ENCODE data around the gene FRMD4A.
"Not testable (repeated sequence)": the region's sequence is repeated elsewhere in the genome, so short reads cannot be mapped to it uniquely, and the experiment has no call there.

FRMD4A gene

GRCh38 chr10:13936826-13937225 is 393.9 kb downstream of the FRMD4A start:
- DNase-seq: no peak

- peak; percentile 94 for DNase-seq
These were observed 400.6 kb downstream of the FRMD4A start for GRCh38 chr10:13930120-13930519.

GRCh38 chr10:13928451-13928850 is 402.3 kb downstream of the FRMD4A start:
- DNase-seq: no peak

GRCh38 chr10:13925971-13926780 is 404.5 kb downstream of the FRMD4A start:
- no peak for DNase-seq

GRCh38 chr10:13924040-13924725 is 406.5 kb downstream of the FRMD4A start:
- no peak for DNase-seq

- DNase-seq: no peak
These were observed 408.1 kb downstream of the FRMD4A start for GRCh38 chr10:13922586-13922985.

GRCh38 chr10:13921941-13922340 is 408.8 kb downstream of the FRMD4A start:
- DNase-seq: no peak

- not testable (repeated sequence) for DNase-seq
These were observed 409.6 kb downstream of the FRMD4A start for GRCh38 chr10:13921131-13921530.

- DNase-seq: no peak
These were observed 410.3 kb downstream of the FRMD4A start for GRCh38 chr10:13920465-13920864.

- no peak for DNase-seq
These were observed 410.7 kb downstream of the FRMD4A start for GRCh38 chr10:13920031-13920430.

GRCh38 chr10:13917791-13918190 is 412.9 kb downstream of the FRMD4A start:
- no peak for DNase-seq

GRCh38 chr10:13916384-13916947 is 414.3 kb downstream of the FRMD4A start:
- no peak for DNase-seq

- no peak for DNase-seq
These were observed 415.0 kb downstream of the FRMD4A start for GRCh38 chr10:13915710-13916109.

- no peak for DNase-seq
These were observed 416.8 kb downstream of the FRMD4A start for GRCh38 chr10:13913897-13914296.

- DNase-seq: no peak
These were observed 418.8 kb downstream of the FRMD4A start for GRCh38 chr10:13911821-13912520.

GRCh38 chr10:13909516-13910258 is 421.0 kb downstream of the FRMD4A start:
- no peak for DNase-seq

- no peak for DNase-seq
These were observed 422.2 kb downstream of the FRMD4A start for GRCh38 chr10:13908475-13908874.

- no peak for DNase-seq
These were observed 423.2 kb downstream of the FRMD4A start for GRCh38 chr10:13907570-13907969.

- DNase-seq: no peak
These were observed 425.4 kb downstream of the FRMD4A start for GRCh38 chr10:13905281-13905680.

GRCh38 chr10:13904064-13904463 is 426.7 kb downstream of the FRMD4A start:
- no peak for DNase-seq

- DNase-seq: no peak
These were observed 427.7 kb downstream of the FRMD4A start for GRCh38 chr10:13902868-13903587.

GRCh38 chr10:13899941-13900340 is 430.8 kb downstream of the FRMD4A start:
- no peak for DNase-seq
